ENCODE measurements around the gene DNM2. TPM values are rescaled to one million over a fixed set of nuclear protein-coding genes. Genes with fewer than 3 reads are reported as not detected.

Gene DNM2
- total and polyA plus RNA-seq, 3 donors from 2014 or later, result 166 to 274 (median 226) TPM

GRCh38 chr19:10748927-10749434 is 31.1 kb downstream of the DNM2 start:
- intact Hi-C loops (cut with DNase I; ENCODE audit: low total_unique reads), result no loop called here
- 41 to 61% methylated on average over 8 to 10 of the region's 10 CpGs for WGBS, 2 donors
- no peak for TF ChIP-seq CTCF (IDR thresholded peaks at IDR 0.05)
- TF ChIP-seq POLR2A (IDR thresholded peaks at IDR 0.05), result no peak
- DNase-seq, result peak; percentile 51
- Histone ChIP-seq H3K9me3 (no peaks in the 10 kb centered on the region), H3K4me1 (peaks cover 59% of the 10 kb centered on the region), H3K27me3 (no peaks in the 10 kb centered on the region), H3K27ac (peak overlapping the region; percentile 47 to 69), H3K36me3 (ENCODE audit: low read depth, missing control alignments) (no peaks in the 10 kb centered on the region), H3K4me3 (no peak overlapping the region)

- TF ChIP-seq CTCF (IDR thresholded peaks at IDR 0.05), result no peak
- no peak for TF ChIP-seq POLR2A (IDR thresholded peaks at IDR 0.05)
- no peak overlapping the region for H3K4me3 ChIP-seq
- H3K36me3 ChIP-seq (ENCODE audit: low read depth, missing control alignments), result no peaks in the 10 kb centered on the region
- 87 to 88% methylated on average over 11 to 13 of the region's 13 CpGs for WGBS, 2 donors
- no peak for DNase-seq
- H3K27ac ChIP-seq, result peak overlapping the region; percentile 47 to 69
- H3K27me3 ChIP-seq, result no peaks in the 10 kb centered on the region
- H3K9me3 ChIP-seq, result no peaks in the 10 kb centered on the region
- H3K4me1 ChIP-seq, result peaks cover 52% of the 10 kb centered on the region
- intact Hi-C loops (cut with DNase I; ENCODE audit: low total_unique reads), result no loop called here
Measured at GRCh38 chr19:10749435-10750384, 31.8 kb downstream of the DNM2 start.

- peak; percentile 41 for DNase-seq
- WGBS, 2 donors, result 49 to 66% methylated on average over 21 of the region's 21 CpGs
- intact Hi-C loops (cut with DNase I; ENCODE audit: low total_unique reads), result no loop called here
- Histone ChIP-seq H3K4me1 (peaks cover 38% of the 10 kb centered on the region), H3K27me3 (no peaks in the 10 kb centered on the region), H3K4me3 (no peak overlapping the region), H3K36me3 (ENCODE audit: low read depth, missing control alignments) (no peaks in the 10 kb centered on the region), H3K9me3 (no peaks in the 10 kb centered on the region), H3K27ac (peak overlapping the region; percentile 14 to 70)
- TF ChIP-seq CTCF (IDR thresholded peaks at IDR 0.05), result no peak
- TF ChIP-seq POLR2A (IDR thresholded peaks at IDR 0.05), result no peak
Measured at GRCh38 chr19:10751109-10751953, 33.5 kb downstream of the DNM2 start.

GRCh38 chr19:10752237-10752912 is 34.5 kb downstream of the DNM2 start:
- peak overlapping the region; percentile 14 to 70 for H3K27ac ChIP-seq
- no peak for TF ChIP-seq POLR2A (IDR thresholded peaks at IDR 0.05)
- TF ChIP-seq CTCF (IDR thresholded peaks at IDR 0.05), result no peak
- intact Hi-C loops (cut with DNase I; ENCODE audit: low total_unique reads), result no loop called here
- no peak overlapping the region for H3K4me3 ChIP-seq
- peaks cover 33% of the 10 kb centered on the region for H3K4me1 ChIP-seq
- no peaks in the 10 kb centered on the region for H3K27me3 ChIP-seq
- 71 to 81% methylated on average over 6 to 8 of the region's 8 CpGs for WGBS, 2 donors
- DNase-seq, result peak; percentile 50
- no peaks in the 10 kb centered on the region for H3K9me3 ChIP-seq
- no peaks in the 10 kb centered on the region for H3K36me3 ChIP-seq (ENCODE audit: low read depth, missing control alignments)

Measured in testis (tissue), 3 donors.